Colon (tissue), 2 donors: ENCODE results near the gene CAPZB.

Experiments
- FAIRE-seq: peaks from 2 replicates; lab custom pipeline; 2012; peaks lifted over from hg19 to GRCh38; lab: Jason Lieb, UNC
- donor health status: control.
- donor health status: control.

CAPZB gene

DNA sequence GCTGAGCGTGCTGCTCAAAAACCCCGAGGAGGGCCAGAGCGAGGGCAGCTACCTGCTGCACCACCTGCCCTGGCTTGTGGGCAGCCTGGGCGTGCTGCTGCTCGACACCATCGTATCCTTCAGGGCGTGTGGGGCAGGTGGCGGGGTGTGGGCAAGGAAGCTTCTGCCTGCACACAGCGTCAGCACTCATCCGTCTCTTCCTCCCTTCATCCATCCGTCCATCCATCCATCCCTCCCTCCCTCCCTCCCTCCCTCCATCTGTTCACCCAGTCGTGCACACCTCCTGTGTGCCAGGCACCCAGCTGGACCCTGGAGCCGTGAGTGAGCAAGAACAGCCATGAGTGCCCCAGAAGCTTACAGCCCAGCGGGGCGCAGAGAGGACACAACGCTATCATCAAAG is 158.0 kb downstream of the CAPZB start:
- FAIRE-seq, result no peak

DNA sequence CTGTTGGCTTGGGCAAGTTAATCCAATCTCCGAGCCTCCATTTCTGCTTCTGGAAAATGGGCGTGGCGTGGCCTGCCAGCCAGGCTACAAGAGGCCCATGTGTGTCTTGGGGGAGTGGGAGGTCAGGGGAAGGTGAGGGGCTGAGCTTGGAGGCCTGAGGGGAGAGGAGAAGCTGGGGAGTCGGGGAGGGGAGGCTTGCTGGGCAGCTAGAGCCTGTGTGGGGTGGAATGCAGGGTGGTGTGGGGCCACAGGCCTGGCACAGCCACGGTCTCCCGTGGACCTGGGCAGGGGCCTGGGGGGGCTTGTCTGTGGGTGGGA is 158.6 kb downstream of the CAPZB start:
- no peak for FAIRE-seq

DNA sequence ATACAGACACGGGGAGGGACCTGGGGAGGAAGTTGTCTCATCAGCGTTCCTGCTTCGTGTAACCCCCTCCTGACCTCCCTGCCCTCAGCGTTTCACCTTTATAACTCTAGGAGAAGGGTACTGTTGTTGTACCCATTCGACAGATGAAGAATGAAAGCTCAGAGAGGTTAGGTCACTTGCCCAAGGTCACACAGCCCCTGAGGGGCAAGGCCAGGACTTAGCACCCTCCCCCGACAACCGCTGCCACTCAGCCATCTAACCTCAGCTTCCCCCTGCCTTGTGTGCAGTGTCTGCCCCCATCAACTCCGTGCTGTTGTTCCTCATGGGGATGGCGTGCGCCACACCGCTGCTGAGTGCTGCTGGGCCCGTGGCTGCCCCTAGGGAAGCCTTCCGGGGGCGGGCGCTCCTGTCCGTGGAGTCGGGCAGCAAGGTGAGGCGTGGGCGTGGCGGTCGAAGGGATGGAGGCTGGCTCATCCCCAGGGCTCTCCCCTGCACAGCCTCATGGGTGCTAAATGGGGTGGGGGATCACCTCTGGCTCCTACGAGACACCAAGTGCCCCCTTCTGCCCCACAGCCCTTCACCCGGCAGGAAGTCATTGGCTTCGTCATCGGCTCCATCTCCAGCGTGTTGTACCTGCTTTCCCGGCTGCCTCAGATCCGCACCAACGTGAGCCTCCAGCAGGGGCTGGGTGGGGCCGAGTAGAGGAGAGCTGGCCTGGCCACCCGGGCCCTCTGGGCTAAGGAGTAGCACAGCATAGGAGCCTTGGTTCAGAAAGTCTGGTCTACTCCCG is 159.2 kb downstream of the CAPZB start:
- no peak for FAIRE-seq

DNA sequence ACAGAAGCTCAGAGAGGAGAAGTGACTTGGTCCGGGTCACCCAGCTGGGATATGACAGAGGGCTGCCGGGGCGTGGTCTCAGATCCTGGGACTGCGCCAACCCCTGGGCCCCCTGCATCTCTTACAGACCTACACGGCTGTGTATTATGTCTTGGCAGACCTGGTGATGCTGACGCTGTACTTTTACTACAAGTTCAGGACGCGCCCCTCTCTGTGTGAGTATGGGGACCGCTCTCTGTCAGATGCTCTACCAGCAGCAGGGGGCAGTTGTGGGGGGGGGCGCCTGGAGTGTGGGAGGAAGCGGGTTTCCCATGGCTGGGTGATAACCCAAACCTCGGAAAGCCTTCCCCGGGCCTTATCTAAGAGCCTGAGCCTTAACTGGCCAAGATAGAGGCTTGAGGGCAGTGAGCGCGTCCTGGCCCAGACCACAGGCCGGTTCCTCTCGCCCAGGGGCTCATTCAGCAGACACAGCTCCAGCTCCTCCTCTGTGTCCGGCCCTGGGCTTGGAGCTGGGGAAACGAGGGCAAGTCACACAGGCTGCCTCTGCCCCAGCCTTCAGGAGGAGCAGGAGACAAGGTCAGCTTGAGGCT is 159.9 kb downstream of the CAPZB start:
- no peak for FAIRE-seq

DNA sequence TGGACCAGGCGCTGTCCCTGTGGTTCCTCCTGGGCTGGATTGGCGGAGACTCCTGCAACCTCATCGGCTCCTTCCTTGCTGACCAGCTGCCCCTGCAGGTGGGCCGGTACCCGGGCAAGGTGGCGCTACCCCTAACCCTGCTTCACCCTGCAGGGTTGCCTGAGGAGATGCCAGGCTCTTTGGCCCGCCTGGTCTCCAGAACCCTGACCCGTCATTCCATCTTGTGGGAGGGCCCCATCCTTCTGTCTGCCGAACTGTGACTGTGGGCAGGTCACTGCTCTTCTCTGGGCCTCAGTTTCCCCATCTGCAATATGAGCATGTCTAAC is 160.7 kb downstream of the CAPZB start:
- FAIRE-seq, result no peak

DNA sequence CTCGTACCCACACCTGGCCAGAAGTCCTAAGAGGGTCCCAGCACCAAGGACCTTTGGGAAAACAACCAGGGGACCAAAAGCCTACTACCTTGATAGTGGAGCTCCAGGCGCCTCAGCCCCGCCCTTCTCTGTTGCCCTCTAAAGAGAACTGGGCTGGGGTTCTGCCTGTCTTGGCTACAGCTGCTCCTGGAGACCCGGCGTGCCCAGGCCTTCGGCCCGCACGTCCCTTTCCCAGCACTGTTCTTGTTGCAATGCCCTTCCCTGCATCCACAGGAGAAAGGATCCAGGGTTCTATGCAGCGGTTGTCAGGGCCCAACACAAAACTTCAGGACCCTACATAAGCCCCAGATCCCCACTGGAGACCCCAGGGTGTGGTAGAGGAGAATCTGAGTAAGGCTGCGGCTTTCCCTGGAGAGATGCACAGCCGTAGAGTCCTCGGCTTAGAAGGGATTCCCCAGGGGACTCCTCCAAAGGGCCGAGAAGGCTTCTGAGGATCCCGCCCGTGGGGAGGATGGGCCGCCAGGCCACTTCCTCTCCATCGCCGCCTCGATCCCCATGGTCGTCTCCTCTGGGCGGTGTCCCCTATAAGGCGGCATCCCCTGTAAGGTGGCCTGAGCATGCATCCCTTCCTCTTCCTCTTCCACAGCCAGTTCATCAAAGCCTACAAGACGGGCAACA is 161.2 kb downstream of the CAPZB start:
- no peak for FAIRE-seq

DNA sequence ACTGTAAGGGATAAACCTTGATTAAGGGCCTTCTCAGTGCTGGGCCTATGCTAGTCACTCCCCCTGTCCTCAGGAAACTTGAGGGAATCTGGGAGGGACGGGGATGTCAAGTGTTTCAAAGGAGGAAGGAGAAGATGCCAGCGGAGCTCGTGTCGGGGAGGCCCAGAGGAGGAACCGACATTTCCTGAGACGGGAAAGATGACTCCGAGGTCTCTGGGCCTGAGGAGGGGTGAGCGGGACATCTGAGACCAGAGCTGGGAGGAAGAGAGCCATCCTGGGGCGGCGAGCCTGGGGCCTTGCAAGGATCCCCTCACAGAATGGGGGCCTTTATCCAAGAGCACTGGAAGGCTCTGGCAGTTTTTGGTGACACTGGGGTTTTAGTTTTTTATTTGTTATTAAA is 162.9 kb downstream of the CAPZB start:
- no peak for FAIRE-seq

DNA sequence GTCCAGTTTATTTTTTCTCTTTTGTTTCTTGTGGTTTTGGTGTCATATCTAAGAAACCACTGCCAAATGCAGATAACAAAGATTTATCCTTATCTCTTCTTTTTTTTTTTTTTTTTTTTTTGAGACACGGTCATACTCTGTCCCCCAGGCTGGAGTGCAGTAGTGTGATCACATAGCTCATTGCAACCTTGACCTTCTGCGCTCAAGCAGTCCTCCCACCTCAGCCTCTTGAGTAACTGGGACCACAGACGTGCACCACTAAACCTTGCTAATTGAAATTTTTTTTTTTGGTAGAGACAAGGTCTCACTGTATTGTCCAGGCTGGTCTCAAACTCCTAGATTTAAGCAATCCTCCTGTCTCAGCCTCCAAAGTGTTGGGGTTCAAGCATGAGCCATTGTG is 164.3 kb downstream of the CAPZB start:
- FAIRE-seq, result no peak

DNA sequence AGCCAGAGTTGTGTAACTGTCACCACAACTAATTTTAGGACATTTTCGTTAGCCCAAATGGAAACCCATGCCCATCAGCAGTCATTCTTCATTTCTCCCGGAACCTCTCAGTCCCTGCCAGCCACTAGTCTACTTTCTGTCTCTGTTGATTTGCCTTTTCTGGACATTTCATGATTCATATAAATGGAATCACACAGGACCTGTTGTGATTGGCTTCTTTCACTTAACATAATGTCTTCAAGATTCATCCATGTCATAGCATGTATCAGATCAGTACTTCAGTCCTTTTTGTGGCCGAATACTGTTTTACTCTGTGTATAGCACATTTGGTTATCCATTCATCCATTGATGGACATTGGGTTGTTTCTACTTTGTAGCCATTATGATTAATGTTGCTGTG is 166.1 kb downstream of the CAPZB start:
- no peak for FAIRE-seq

DNA sequence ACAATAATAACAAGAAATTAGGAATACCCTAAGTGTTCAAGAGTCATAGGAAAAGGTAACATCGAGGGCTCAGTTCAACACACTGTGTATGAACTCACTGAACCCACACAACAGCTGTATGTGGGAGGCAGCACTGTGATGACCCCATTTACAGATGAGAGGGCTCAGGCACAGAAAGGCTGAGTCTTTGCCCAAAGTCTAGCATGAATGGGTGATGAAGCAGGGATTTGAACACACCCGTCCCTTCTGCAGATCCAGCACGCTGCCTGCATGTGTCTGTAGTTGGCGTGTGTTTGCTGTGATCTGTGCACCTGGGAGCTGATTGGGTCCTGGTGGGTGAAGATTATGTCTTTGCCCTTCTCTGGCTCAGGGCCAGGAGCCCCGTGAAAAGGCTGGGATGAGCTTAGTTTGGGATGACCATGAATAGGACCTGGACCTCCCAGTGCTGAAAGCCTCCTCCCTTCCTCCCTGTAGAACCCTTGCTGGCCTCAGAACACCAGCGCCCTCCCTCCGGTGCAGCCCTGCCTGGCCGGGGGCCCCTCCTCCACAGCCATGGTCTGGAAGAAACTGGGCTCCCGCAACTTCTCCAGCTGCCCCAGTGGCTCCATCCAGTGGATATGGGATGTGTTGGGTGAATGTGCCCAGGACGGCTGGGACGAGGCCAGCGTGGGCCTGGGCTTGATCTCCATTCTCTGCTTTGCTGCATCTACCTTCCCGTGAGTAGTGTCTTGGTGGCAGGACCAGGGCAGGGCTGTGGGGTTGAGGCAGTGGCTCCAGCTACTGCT is 168.0 kb downstream of the CAPZB start:
- FAIRE-seq, result no peak

DNA sequence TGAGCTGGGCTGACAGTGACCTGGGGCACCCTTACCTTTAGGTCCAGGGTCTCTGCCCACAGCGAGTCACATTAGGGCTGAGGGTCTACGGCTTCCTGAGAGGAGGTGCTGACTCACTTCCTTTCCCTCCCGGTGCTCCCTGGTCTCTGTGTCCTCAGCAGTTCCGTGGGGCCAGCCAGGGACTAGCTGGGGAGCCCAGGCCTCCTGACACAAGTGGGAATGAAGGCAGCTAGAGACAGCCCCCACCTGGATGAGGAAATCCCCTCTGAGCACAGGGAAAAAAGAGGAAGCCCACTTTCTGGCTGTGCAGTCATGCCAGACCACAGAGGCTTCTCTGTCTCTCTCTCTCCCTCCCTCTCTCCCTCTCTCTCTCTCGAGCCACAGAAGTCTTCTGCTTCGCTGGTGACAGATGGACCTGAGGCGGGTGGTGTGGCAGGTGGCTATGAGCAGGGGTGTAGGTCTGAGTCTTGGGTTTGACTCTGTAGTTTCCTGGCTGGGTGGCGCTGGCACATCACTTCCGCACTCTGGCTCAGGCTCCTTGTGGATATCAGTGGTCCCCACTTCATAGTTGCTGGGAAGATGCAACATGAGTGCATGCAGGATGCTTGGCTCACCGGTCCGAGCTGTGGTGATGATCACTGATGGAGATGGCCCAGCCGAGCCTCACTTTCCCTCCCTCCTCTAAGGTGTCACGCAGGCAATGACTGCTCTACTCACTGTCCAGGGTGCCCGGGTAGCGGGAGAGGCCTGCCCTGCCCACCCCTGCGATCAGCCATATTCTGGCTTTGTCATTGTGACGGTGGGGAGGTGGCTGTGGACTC is 169.8 kb downstream of the CAPZB start:
- FAIRE-seq, result no peak

DNA sequence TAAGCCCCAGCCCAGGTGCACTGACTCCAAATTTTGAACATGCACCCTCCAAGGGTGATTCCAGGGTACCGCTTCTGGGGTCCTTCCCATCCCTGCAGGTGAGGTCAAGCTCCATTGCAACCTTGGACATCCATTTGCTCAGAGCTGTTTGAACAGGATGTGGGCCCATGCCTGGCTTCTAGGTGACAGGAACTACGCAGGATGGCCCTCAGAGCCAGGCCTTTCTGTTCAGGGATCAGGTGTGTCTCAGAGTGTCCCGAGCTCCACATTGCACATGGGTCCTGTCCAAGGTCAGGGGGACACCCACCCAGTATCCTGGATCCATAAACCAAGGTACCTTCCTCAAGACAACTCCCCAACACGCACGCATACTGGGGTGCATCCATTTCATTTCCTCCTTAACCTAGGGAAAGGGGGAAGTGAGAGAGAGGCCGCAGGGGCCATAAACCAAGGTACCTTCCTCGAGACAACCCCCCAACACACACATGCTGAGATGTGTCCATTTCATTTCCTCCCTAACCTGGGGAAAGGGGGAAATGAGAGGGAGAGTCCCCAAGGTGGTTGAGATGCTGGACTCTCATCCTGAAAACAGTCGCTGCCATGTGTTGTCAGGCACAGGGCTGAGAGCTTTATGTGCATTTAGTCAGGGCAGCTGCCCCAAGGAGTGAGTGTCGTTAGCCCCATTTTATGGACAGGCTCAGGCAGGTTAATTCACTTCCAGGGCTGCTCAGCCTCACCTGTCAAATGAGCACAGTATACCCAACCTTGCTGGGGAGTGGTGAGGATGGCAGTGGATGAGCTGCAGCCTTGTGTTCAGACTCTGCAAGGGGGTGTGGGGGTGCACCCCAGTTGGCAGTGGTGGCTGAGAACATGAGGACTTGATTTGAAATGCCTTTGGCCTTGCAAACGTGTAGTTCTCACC is 171.1 kb downstream of the CAPZB start:
- FAIRE-seq, result no peak

DNA sequence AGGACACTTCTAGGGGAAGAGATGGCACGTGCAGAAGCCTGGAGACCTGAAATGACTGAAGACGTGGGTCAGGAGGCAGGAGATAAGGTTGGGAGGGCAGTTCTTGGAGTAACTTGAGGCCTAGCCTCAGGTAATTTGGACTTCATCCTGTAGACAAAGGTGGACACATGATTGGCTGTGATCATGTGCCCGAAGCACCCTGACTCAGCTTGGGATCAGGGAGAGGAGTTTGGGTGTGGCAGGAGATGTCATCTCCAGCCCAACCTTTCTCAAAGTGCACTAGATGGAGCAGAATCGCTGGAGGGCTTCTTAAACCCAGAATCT is 171.7 kb downstream of the CAPZB start:
- FAIRE-seq, result no peak

DNA sequence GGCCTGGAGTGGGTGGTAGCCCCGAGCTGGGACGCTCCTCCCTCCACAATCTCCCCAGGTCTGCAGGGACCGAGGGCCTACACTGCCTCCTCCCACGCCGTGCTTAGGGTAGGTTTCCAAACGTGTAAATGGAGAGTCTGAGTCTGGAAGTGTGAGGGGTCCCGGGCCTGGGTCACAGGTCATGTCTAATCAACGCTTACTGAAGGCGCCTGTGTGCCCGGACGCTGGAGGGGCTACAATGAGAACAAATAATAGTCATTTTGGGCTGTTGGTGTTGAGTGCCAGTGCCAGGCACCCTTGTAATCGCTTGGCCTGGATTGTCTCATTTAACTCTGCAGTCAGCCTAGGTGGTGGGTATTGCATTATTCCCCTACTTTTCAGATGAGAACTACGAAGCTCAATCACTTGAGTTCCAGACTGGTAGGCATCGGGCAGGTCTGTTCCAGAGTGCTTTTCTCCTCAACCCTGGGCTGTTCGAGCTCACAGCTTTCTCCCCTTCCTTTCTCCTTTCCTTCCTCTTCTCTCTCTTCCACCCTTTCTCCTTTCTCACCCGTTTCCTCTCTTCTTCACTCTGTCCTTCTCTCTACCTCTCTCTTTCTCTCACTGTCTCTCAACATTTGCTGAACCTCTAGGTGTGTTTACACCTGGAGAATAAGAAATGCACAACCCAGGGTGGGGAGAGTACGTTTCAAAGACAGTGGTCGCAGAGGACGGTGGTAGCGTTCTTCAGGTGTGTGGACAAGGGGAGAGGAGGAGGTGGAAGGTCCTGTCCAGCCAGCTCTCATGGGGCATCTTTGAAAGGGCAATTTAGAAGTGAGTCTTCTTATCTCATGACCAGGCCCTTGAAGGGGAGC is 172.3 kb downstream of the CAPZB start:
- FAIRE-seq, result no peak

DNA sequence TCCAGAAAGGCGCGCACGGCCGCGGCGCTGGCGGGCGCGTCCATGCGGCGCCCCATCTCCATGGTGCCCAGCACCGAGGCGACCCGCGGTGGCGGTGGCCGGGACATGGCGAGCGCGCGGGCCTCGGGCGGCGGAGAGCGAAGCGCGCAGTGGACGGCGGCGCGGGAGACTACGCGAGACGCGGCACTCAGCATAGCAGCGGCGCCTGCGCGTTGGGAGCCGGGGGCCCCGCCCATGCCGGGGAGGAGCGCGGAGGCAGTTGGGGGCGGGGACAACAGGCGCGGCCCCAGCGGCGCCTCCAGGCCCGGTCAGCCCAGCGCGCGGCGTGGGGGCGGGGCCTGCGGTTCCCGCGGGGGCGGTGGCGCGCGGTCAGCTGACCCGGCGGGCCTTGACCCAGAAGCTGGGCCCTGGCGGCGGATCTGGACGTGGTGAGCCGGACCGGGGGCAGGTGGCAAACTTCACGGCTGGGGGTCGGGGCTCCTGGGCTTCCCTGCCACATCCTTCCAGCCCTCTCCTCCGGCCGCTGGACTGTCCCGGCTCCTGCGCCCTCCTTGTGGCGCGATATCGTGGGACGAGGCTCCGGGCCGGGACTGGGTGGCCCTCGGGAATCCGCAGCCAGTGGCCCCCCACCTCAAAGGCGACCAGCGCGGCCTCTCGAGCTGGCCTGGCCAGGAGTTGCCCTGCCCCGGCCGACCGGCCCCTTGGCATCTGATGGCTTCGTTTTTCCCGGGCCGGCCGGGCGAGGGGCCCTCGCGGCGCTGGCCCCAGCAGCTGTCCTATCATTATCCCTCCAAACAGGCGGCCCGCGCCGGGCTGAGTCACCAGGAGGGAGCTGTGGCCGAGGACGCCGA is 173.2 kb downstream of the CAPZB start, which contains the start of the genes AKR7A2 and SLC66A1:
TSS of gene AKR7A2 (minus strand) at position 214 of the 851 bp plus-strand sequence. CDS start at position 194, 20 bp downstream.
TSS of gene SLC66A1 (plus strand) at position 396 of the 851 bp plus-strand sequence. CDS start 5,352 bp downstream, outside the sequence.
- no peak for FAIRE-seq

DNA sequence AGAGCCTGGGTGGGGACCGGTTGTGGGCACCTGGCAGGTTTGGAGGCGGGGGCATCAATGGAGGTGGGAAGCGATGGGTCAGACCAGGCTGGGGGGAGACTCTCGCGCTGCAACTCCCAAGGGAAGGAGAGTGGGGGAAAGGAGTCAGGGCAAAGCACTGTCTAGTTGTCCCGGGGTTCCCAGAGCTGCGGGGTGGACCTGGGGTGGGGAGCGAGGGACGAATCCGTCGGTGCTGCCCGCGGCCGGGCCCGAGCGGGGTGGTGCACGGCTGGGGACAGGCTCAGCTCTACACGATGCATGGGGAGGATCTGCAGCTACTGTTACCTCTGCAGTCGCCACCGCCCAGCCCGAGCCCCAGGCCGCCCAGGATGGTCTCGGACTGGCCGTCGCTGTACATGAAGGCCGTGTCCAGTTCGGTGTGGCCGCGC is 173.8 kb downstream of the CAPZB start:
- no peak for FAIRE-seq

DNA sequence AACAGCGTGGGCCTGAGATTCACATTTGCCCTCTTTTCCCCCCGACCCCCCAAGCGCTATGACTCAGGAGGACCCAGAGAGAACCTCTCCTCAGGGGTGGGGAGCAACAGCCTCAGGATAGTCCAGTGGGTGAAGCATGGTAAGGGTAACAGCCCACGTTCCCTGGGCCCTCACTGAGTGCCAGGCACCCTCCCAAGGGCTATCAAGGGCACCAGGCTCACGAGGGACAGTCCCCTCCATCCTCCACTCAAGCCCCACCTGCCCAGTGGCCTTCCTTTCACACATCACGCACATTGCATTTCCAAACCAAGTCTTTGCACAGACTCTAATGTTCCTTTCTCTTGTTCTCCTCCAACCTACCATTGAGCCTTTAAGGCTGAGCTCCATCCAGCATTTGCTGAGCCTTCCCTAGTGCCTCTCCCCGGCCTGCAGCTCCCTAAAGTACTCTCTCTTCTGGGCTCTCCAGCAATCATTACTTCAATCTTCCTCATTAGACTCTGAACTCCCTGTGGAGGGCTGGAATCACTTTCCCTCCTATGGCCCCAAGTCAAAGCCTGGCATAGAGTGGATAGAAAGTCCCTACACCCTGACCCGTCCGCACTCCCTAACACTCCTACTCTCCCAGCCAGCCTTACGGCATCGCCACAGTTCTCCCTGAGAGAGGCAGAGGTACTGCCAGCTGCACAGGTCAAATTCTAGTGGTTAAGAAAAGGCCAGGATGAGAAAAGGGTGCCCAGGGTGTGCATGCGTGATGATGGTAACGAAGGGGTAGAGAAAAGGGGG is 174.4 kb downstream of the CAPZB start:
- FAIRE-seq, result no peak

DNA sequence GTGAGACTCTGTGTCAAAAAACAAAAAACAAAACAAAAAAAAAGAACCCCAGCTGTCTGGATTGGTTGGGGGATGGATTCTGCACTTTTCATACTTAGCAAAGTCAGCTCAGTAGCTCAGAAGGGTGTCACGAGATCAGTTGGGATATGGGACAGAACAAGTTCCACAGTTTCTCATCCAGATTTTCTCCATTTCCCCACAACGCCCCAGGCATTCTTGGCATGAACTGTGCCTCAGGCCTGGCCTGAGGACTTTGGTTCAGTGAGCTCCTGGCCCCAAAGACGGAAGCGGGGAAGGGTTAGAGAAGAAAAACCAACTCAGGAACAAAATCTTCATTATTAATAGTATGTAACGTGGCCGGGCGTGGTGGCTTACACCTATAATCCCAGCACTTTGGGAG is 175.3 kb downstream of the CAPZB start:
- no peak for FAIRE-seq
